ENCODE measurements around the gene SPINK4. TPM values are rescaled to one million over a fixed set of nuclear protein-coding genes. Genes with fewer than 3 reads are reported as not detected.

Gene SPINK4
- total RNA-seq, 1 donor from 2014 or later: not detected

- intact Hi-C loops (cut with micrococcal nuclease): loop anchor here (1.0 to 2.0 kb wide), 10 partner anchors 27 to 262 kb away; partner anchors contain the start of genes APTX, B4GALT1, DNAJA1 and NFX1
- Mint-ChIP-seq H3K4me3 (peak overlapping the region; percentile 85), H3K36me3 (ENCODE audit: low read depth) (peaks cover 71% of the 10 kb centered on the region), H3K27me3 (no peaks in the 10 kb centered on the region), H3K9me3 (no peaks in the 10 kb centered on the region), H3K27ac (peak overlapping the region; percentile 74), H3K4me1 (peaks cover 39% of the 10 kb centered on the region)
- no peak for DNase-seq
- CTCF ChIA-PET: interaction anchor here (1.2 kb wide), 1 partner anchor 23 kb away, joined by 3 read pairs; no protein-coding TSS in a partner anchor
- no peak for ATAC-seq (ENCODE audit: low read depth)
- POLR2A ChIA-PET: interaction anchor here (0.6 to 2.2 kb wide), 8 partner anchors 16 to 742 kb away, joined by 3 to 21 read pairs (median 4); partner anchors contain the start of genes B4GALT1, DNAJA1, NFX1 and NOL6
- TF ChIP-seq, protein P1, sequence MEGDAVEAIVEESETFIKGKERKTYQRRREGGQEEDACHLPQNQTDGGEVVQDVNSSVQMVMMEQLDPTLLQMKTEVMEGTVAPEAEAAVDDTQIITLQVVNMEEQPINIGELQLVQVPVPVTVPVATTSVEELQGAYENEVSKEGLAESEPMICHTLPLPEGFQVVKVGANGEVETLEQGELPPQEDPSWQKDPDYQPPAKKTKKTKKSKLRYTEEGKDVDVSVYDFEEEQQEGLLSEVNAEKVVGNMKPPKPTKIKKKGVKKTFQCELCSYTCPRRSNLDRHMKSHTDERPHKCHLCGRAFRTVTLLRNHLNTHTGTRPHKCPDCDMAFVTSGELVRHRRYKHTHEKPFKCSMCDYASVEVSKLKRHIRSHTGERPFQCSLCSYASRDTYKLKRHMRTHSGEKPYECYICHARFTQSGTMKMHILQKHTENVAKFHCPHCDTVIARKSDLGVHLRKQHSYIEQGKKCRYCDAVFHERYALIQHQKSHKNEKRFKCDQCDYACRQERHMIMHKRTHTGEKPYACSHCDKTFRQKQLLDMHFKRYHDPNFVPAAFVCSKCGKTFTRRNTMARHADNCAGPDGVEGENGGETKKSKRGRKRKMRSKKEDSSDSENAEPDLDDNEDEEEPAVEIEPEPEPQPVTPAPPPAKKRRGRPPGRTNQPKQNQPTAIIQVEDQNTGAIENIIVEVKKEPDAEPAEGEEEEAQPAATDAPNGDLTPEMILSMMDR (IDR thresholded peaks at IDR 0.05): no peak
Observed at GRCh38 chr9:33263131-33264002, 23.4 kb downstream of the SPINK4 start.

GRCh38 chr9:33264003-33264472 lies 24.1 kb downstream of the SPINK4 start:
- Mint-ChIP-seq H3K9me3 (no peaks in the 10 kb centered on the region), H3K4me1 (peaks cover 39% of the 10 kb centered on the region), H3K27me3 (no peaks in the 10 kb centered on the region), H3K4me3 (peak overlapping the region; percentile 85), H3K36me3 (ENCODE audit: low read depth) (peaks cover 68% of the 10 kb centered on the region), H3K27ac (peak overlapping the region; percentile 74)
- DNase-seq: no peak
- ChIA-PET POLR2A (interaction anchor here (0.5 to 2.2 kb wide), 13 partner anchors 10 to 743 kb away, joined by 3 to 21 read pairs (median 3); partner anchors contain the start of genes B4GALT1, DNAJA1, NFX1 and NOL6), CTCF (interaction anchor here (1.2 kb wide), 1 partner anchor 23 kb away, joined by 3 read pairs; no protein-coding TSS in a partner anchor)
- TF ChIP-seq, protein P1 (IDR thresholded peaks at IDR 0.05): no peak
- peak; percentile 2 for ATAC-seq (ENCODE audit: low read depth)
- intact Hi-C loops (cut with micrococcal nuclease): loop anchor here (1.0 kb wide), 9 partner anchors 26 to 263 kb away; partner anchors contain the start of genes APTX, B4GALT1, DNAJA1 and NFX1

- peaks cover 63% of the 10 kb centered on the region for H3K36me3 Mint-ChIP-seq (ENCODE audit: low read depth)
- DNase-seq (peak; percentile 99), ATAC-seq (ENCODE audit: low read depth) (peak; percentile 98)
- peaks cover 39% of the 10 kb centered on the region for H3K4me1 Mint-ChIP-seq
- peak within 1 kb of the TSS; percentile 93 for H3K4me3 Mint-ChIP-seq
- peak within 1 kb of the TSS; percentile 97 for H3K27ac Mint-ChIP-seq
- ChIA-PET CTCF (interaction anchor here (1.1 to 1.2 kb wide), 2 partner anchors 22 to 26 kb away, joined by 3 read pairs; partner anchors contain the start of gene NFX1), POLR2A (interaction anchor here (0.5 to 2.2 kb wide), 14 partner anchors 9 to 743 kb away, joined by 3 to 21 read pairs (median 4); partner anchors contain the start of genes B4GALT1, DNAJA1, NFX1 and NOL6)
- H3K9me3 Mint-ChIP-seq: no peaks in the 10 kb centered on the region
- TF ChIP-seq, protein P1 (IDR thresholded peaks at IDR 0.05): no peak
- no peaks in the 10 kb centered on the region for H3K27me3 Mint-ChIP-seq
- intact Hi-C loops (cut with micrococcal nuclease): loop anchor here (1.0 kb wide), 9 partner anchors 26 to 263 kb away; partner anchors contain the start of genes APTX, B4GALT1, DNAJA1 and NFX1
Observed at GRCh38 chr9:33264473-33265177, 24.7 kb downstream of the SPINK4 start, which contains the start of the genes BAG1 and CHMP5. Gene BAG1, minus strand, starts transcription at chr9:33264708. Gene CHMP5, plus strand, starts transcription at chr9:33265049. Its CDS starts 30 bp downstream, at chr9:33265079.

- Mint-ChIP-seq H3K27me3 (no peaks in the 10 kb centered on the region), H3K4me3 (peak overlapping the region; percentile 93), H3K27ac (peak overlapping the region; percentile 97), H3K36me3 (ENCODE audit: low read depth) (peaks cover 63% of the 10 kb centered on the region), H3K9me3 (no peaks in the 10 kb centered on the region), H3K4me1 (peaks cover 39% of the 10 kb centered on the region)
- TF ChIP-seq, protein P1 (IDR thresholded peaks at IDR 0.05): no peak
- POLR2A ChIA-PET: interaction anchor here (0.5 to 2.2 kb wide), 6 partner anchors 8 to 240 kb away, joined by 3 to 15 read pairs (median 6); partner anchors contain the start of genes B4GALT1, DNAJA1 and NFX1
- intact Hi-C loops (cut with micrococcal nuclease): no loop called here
- CTCF ChIA-PET: interaction anchor here (1.1 kb wide), 1 partner anchor 25 kb away, joined by 3 read pairs; the partner anchor contains the start of gene NFX1
- ATAC-seq (ENCODE audit: low read depth): no peak
- DNase-seq: no peak
Observed at GRCh38 chr9:33265211-33265865, 25.4 kb downstream of the SPINK4 start.
